NT2/D1 (cell line): ENCODE data around the gene NCOR1.

ENCODE experiments used
- SUZ12 ChIP-seq: IDR thresholded peaks from 2 replicates; pipeline ENCODE4 v1.6.1; 2011; ENCODE audit not compliant: insufficient read length, insufficient read depth; ENCODE audit errors: extremely low read depth
- YY1 ChIP-seq: IDR thresholded peaks from 2 replicates; pipeline ENCODE4 v1.6.1; 2011; ENCODE audit not compliant: insufficient read length, insufficient read depth
- ZNF274 ChIP-seq: IDR thresholded peaks from 2 replicates; pipeline ENCODE4 v1.6.1; 2011; ENCODE audit warnings: mild to moderate bottlenecking, low read depth, low read length

DNA sequence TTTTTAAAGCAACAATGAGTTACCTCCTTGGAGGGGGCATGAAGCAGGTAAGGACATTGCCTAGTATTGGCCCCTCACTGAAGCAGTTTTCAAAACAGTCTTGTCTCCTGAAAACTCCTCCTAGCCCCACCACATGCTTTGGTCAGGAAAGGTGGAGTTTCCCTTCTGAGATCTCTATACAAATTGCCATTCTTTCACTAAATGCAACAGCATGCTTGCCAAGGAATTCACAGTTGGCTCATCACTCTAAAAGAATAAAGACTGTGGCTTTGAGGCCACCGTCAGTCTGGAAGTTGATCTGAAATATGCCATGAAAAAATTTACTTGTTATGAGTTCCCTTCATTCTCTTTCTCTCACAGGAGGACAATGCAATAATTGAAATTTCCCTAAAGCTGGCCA lies 211.5 kb downstream of the NCOR1 start:
- no peak for TF ChIP-seq ZNF274
- TF ChIP-seq SUZ12: no peak
- TF ChIP-seq YY1: no peak
